Esophagus squamous epithelium (tissue), 4 donors: Measurements from ENCODE around the gene ENOX1.

Experiments used
- CTCF ChIP-seq, 6 experiments: fragments of 450-650 bp in 4 of 6; fragments of 200-600 bp in 2 of 6; sonication (generic) in 2 of 6; IDR thresholded peaks; one replicate each; pipeline ENCODE4 v1.5.1; 2016 to 2019; ENCODE audit warnings: antibody characterized with exemption in 6 of 6, mild to moderate bottlenecking in 4 of 6, moderate library complexity in 4 of 6
- POLR2A ChIP-seq, 4 donors: fragments of 450-650 bp; IDR thresholded peaks; one replicate each; pipeline ENCODE4 v1.6.1; 2017; ENCODE audit warnings: antibody characterized with exemption in 4 of 4, mild to moderate bottlenecking in 4 of 4, moderate library complexity in 3 of 4

GRCh38 chr13:43364210-43365038, 422.3 kb downstream of the ENOX1 start:
- TF ChIP-seq CTCF (IDR thresholded peaks at IDR 0.05): no peak
- TF ChIP-seq POLR2A (IDR thresholded peaks at IDR 0.05): no peak
